Body of pancreas (tissue), 4 donors: ENCODE data around the gene OOSP1. TPM values are rescaled to one million over a fixed set of nuclear protein-coding genes. Genes with fewer than 3 reads are reported as not detected.

Source experiments
- ATAC-seq: fragments of 150-250 bp; one replicate; pipeline ENCODE4 v1.9.1; 2016
- DNase-seq, 4 donors: peaks; one replicate each; pipeline ENCODE4 v3.0.0-alpha.2; 2019
- H3K27ac ChIP-seq, 4 donors: fragments of 200-600 bp; sonication (generic); 1 replicate in 3 of 4; 2 replicates in 1 of 4; pipeline versions ENCODE4 v1.5.1 to v1.6.1; 2016 to 2019; ENCODE audit warnings: mild to moderate bottlenecking in 1 of 4, mixed read lengths in 1 of 4, moderate library complexity in 1 of 4
- H3K27me3 ChIP-seq, 2 donors: fragments of 200-600 bp; sonication (generic); one replicate each; pipeline ENCODE4 v1.6.0; 2016; ENCODE audit warnings: mild to moderate bottlenecking in 1 of 2
- H3K36me3 ChIP-seq, 2 donors: fragments of 200-600 bp; sonication (generic); replicated peaks in 1 of 2; 2 replicates each; pipeline ENCODE4 v1.5.1; 2016; ENCODE audit warnings: low read depth in 2 of 2; ENCODE audit not compliant: insufficient read depth in 1 of 2
- H3K4me1 ChIP-seq: fragments of 200-600 bp; sonication (generic); one replicate; pipeline ENCODE4 v1.6.0; 2016
- H3K4me3 ChIP-seq, 2 donors: fragments of 200-600 bp; sonication (generic); 1 replicate in 1 of 2; 2 replicates in 1 of 2; pipeline ENCODE4 v1.5.1; 2016 to 2019
- H3K9me3 ChIP-seq, 3 donors: fragments of 200-600 bp; sonication (generic); 1 replicate in 2 of 3; 2 replicates in 1 of 3; pipeline ENCODE4 v1.5.1; 2016
- POLR2A ChIP-seq, 3 donors: fragments of 450-650 bp; IDR thresholded peaks; one replicate each; pipeline ENCODE4 v1.6.1; 2016; ENCODE audit warnings: antibody characterized with exemption in 3 of 3, mild to moderate bottlenecking in 2 of 3
- WGBS, 2 donors: methylation state at CpG; one replicate each; pipeline ENCODE4 v1.1.5; 2017; 5-methylcytosine and 5-hydroxymethylcytosine counted together
- intact Hi-C: fragments of 100-400 bp; cut with DNase I; formaldehyde crosslinking; loops from one replicate; pipeline ENCODE4 v1.15.1; 2023
- total RNA-seq, 2 donors: library from RNA; depleted of rRNA; stranded (reverse); fragments of >200 nt; gene quantifications; one replicate each; pipeline ENCODE4 v1.1.0, GENCODE V29; 2016
- TF ChIP-seq, protein P1 (sequence below), 7 experiments: fragments of 450-650 bp in 4 of 7; fragments of 200-600 bp in 3 of 7; sonication (generic) in 3 of 7; IDR thresholded peaks; one replicate each; pipeline ENCODE4 v1.5.1; 2016 to 2019; ENCODE audit warnings: antibody characterized with exemption in 7 of 7

The OOSP1 gene
- total RNA-seq, 2 donors from 2014 or later: not detected

GRCh38 chr11:59941091-59941490 is 2.9 kb downstream of the OOSP1 start:
- intact Hi-C loops: no loop called here
- Histone ChIP-seq H3K9me3 (no peaks in the 10 kb centered on the region), H3K27ac (no peak overlapping the region), H3K4me3 (no peak overlapping the region), H3K4me1 (no peaks in the 10 kb centered on the region), H3K27me3 (no peaks in the 10 kb centered on the region), H3K36me3 (no peaks in the 10 kb centered on the region)
- no peak for TF ChIP-seq POLR2A (IDR thresholded peaks at IDR 0.05)
- TF ChIP-seq, protein P1, sequence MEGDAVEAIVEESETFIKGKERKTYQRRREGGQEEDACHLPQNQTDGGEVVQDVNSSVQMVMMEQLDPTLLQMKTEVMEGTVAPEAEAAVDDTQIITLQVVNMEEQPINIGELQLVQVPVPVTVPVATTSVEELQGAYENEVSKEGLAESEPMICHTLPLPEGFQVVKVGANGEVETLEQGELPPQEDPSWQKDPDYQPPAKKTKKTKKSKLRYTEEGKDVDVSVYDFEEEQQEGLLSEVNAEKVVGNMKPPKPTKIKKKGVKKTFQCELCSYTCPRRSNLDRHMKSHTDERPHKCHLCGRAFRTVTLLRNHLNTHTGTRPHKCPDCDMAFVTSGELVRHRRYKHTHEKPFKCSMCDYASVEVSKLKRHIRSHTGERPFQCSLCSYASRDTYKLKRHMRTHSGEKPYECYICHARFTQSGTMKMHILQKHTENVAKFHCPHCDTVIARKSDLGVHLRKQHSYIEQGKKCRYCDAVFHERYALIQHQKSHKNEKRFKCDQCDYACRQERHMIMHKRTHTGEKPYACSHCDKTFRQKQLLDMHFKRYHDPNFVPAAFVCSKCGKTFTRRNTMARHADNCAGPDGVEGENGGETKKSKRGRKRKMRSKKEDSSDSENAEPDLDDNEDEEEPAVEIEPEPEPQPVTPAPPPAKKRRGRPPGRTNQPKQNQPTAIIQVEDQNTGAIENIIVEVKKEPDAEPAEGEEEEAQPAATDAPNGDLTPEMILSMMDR (IDR thresholded peaks at IDR 0.05): no peak
- 79 to 88% methylated on average over 4 of the region's 4 CpGs for WGBS, 2 donors
- ATAC-seq: no peak
- DNase-seq: no peak

GRCh38 chr11:59943997-59944714 is 5.9 kb downstream of the OOSP1 start:
- intact Hi-C loops: no loop called here
- no peak for DNase-seq
- 67 to 73% methylated on average over 3 of the region's 3 CpGs for WGBS, 2 donors

GRCh38 chr11:59944720-59945119 is 6.5 kb downstream of the OOSP1 start:
- intact Hi-C loops: no loop called here
- Histone ChIP-seq H3K27ac (no peak overlapping the region), H3K4me1 (no peaks in the 10 kb centered on the region), H3K36me3 (no peaks in the 10 kb centered on the region), H3K4me3 (no peak overlapping the region), H3K27me3 (no peaks in the 10 kb centered on the region), H3K9me3 (no peaks in the 10 kb centered on the region)
- TF ChIP-seq, protein P1 (IDR thresholded peaks at IDR 0.05): no peak
- TF ChIP-seq POLR2A (IDR thresholded peaks at IDR 0.05): no peak
- no peak for ATAC-seq
- no peak for DNase-seq
- WGBS, 2 donors: 70 to 78% methylated on average over 2 of the region's 2 CpGs

More at GRCh38 chr11:59943997-59944714, 5.9 kb downstream of the OOSP1 start:
- Histone ChIP-seq H3K36me3 (no peaks in the 10 kb centered on the region), H3K27me3 (no peaks in the 10 kb centered on the region), H3K4me3 (no peak overlapping the region), H3K9me3 (no peaks in the 10 kb centered on the region), H3K4me1 (no peaks in the 10 kb centered on the region), H3K27ac (no peak overlapping the region)
- no peak for TF ChIP-seq POLR2A (IDR thresholded peaks at IDR 0.05)
- TF ChIP-seq, protein P1 (IDR thresholded peaks at IDR 0.05): no peak
- no peak for ATAC-seq

- no peak overlapping the region for H3K4me3 ChIP-seq
- ATAC-seq: no peak
- no peaks in the 10 kb centered on the region for H3K27me3 ChIP-seq
- intact Hi-C loops: no loop called here
- H3K4me1 ChIP-seq: no peaks in the 10 kb centered on the region
- no peak for DNase-seq
- no peak for TF ChIP-seq POLR2A (IDR thresholded peaks at IDR 0.05)
- TF ChIP-seq, protein P1 (IDR thresholded peaks at IDR 0.05): no peak
- H3K27ac ChIP-seq: no peak overlapping the region
- no peaks in the 10 kb centered on the region for H3K36me3 ChIP-seq
- no peaks in the 10 kb centered on the region for H3K9me3 ChIP-seq
- WGBS, 2 donors: 63 to 67% methylated on average over 4 of the region's 4 CpGs
Measured at GRCh38 chr11:59953463-59954218, 15.4 kb downstream of the OOSP1 start.
